Ammon's horn (tissue), 1 donor: ENCODE measurements around the gene CHMP3.
"Not testable (repeated sequence)": the region's sequence is repeated elsewhere in the genome, so short reads cannot be mapped to it uniquely, and the experiment has no call there.

Experiments used
- DNase-seq: peaks from one replicate; pipeline ENCODE4 v3.0.0-alpha.2; 2016; ENCODE audit warnings: low spot score

Gene CHMP3

DNA sequence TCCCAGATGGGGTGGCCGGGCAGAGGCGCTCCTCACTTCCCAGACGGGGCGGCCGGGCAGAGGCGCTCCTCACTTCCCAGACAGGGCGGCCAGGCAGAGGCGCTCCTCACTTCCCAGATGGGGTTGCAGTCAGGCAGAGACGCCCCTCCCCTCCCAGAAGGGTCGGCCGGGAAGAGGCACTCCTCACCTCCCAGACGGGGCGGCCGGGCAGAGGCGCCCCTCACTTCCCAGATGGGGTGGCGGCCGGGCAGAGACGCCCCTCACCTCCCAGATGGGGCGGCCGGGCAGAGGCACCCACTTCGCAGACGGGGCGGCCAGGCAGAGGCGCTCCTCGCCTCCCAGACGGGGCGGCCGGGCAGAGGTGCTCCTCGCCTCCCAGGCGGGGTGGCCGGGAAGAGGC is 13.8 kb downstream of the CHMP3 start:
- DNase-seq = not testable (repeated sequence)

DNA sequence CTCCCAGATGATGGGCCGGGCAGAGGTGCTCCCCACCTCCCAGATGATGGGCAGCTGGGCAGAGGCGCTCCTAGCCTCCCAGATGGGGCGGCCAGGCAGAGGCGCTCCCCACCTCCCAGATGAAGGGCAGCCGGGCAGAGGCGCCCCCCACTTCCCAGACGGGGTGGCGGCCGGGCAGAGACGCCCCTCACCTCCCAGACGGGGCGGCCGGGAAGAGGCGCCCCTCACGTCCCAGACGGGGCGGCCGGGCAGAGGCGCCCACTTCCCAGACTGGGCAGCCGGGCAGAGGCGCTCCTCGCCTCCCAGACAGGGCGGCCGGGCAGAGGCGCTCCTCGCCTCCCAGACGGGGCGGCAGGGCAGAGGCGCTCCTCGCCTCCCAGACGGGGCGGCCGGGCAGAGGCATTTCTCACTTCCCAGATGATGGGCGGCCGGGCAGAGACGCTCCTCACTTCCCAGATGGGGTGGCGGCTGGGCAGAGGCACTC is 14.3 kb downstream of the CHMP3 start:
- not testable (repeated sequence) for DNase-seq

DNA sequence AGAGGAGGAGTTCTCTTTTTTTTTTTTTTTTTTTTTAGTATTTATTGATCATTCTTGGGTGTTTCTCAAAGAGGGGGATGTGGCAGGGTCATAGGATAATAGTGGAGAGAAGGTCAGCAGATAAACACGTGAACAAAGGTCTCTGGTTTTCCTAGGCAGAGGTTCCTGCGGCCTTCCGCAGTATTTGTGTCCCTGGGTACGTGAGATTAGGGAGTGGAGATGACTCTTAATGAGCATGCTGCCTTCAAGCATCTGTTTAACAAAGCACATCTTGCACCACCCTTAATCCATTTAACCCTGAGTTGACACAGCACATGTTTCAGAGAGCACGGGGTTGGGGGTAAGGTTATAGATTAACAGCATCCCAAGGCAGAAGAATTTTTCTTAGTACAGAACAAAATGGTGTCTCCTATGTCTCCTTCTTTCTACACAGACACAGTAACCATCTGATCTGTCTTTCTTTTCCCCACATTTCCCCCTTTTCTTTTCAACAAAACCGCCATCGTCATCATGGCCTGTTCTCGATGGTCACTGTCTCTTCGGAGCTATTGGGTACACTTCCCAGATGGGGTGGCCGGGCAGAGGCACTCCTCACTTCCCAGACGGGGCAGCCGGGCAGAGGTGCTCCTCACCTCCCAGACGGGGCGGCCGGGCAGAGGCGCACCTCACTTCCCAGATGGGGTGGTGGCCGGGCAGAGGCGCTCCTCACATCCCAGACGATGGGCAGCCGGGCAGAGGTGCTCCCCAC is 14.9 kb downstream of the CHMP3 start:
- DNase-seq = not testable (repeated sequence)

GRCh38 chr2:86545296-86545924 is 17.8 kb downstream of the CHMP3 start:
- not testable (repeated sequence) for DNase-seq

DNA sequence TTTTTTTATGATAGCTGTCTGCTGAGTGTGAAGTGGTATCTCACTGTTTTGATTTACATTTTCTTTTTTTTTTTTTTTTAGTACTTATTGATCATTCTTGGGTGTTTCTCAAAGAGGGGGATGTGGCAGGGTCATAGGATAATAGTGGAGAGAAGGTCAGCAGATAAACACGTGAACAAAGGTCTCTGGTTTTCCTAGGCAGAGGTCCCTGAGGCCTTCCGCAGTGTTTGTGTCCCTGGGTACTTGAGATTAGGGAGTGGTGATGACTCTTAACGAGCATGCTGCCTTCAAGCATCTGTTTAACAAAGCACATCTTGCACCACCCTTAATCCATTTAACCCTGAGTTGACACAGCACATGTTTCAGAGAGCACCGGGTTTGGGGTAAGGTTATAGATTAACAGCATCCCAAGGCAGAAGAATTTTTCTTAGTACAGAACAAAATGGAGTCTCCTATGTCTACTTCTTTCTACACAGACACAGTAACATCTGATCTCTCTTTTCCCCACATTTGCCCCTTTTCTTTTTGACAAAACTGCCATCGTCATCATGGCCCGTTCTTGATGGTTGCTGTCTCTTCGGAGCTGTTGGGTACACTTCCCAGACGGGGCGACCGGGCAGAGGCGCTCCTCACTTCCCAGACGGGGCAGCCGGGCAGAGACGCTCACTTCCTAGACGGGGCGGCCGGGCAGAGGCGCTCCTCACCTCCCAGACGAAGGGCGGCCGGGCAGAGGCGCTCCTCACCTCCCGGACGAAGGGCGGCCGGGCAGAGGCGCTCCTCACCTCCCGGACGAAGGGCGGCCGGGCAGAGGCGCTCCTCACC is 18.8 kb downstream of the CHMP3 start:
- not testable (repeated sequence) for DNase-seq

- DNase-seq = no peak
Observed at GRCh38 chr2:86543793-86544192, 19.4 kb downstream of the CHMP3 start.

- no peak for DNase-seq
Observed at GRCh38 chr2:86543335-86543734, 19.9 kb downstream of the CHMP3 start.

DNA sequence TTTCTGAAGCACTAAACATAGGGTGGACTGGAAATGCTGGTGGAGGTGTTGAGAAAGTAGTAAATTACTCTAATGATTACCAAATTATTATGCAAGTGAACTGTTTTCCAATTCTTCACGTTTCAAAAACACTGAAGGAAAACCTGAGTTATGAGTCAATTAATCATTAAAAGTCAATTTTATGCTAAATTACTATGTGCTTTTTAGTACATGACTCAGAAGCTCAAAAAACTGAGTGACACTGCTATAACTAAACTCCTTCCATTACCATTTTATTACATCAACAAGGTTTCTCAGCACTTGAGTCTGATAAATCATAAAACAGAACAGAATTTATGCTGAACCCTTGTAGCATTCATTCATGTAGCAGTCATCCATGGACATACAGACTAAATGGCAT is 20.4 kb downstream of the CHMP3 start:
- DNase-seq = no peak

GRCh38 chr2:86541334-86541733 is 21.9 kb downstream of the CHMP3 start:
- DNase-seq = no peak

DNA sequence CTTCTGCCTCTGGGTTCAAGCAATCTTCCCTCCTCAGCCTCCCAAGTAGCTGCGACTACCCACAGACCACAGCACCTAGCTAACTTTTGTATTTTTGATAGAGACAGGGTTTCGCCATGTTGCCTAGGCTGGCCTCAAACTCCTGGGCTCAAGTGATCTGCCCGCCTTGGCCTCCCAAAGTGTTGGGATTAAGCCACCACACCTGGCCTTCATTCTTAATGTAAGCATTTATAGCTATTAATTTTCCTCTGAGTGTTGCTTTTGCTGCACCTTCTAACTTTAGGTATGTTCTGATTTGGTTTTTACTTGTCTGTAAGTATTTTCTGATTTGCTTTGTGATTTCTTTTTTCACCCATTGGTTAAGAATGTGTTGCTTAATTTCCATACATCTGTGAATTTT is 29.7 kb downstream of the CHMP3 start:
- no peak for DNase-seq

DNA sequence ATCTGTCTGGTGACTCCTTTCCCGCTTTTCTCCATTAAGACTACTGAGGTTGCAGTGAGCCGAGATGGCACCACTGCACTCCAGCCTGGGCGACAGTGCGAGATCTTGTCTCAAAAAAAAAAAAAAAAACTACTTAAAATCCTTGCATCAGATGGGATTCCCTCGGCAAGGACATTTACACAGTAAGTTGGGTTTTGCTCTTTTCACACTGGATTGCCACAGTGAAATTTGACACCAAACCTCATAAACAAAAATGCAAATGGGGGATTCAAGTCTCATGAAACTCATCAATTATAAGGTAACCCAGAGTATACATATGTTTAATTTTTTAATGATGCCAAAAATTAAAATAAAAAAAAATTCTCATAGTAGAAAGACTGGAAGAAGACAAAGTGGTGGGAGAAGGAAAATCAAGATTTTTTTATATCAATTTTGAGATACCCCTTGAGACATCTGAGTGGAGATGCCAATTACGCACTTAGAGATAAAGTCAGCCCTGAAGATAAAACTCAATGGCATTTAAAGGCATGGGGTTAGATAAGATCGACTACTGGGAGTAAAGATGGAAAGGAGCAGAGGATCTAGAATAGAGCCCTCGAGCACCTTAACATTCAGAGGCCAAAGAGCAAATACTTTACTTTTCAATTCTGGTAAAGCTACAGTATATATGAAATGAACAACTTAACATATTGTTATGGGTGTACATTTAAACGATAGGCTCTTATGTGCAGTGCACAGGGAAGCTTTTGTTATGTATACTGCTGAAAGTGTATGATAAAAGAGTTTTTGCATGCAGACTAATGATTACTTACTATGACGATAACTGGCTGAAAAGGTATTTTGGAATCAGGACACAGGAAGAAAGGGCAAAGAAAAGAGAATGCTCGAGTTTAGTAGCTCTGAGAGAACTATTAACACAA is 37.6 kb downstream of the CHMP3 start:
- no peak for DNase-seq

DNA sequence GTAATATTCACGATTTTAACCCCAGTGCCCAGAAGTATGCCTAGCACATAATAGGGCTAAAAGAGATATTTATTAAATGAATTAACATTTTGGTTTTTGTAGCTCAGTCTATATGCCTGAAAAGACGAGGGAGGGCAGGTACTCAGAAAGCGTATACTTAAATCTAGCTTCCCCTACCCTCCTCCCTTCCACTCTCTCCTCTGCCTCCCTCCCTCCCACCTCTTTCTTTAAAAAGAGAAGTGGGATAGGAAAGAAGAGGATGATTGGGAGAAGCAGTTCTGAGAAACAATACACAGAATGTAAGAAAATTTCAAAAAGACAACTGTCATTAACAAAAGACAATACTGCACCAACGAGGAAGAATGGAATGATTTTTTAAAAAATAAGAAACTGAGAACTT is 39.8 kb downstream of the CHMP3 start:
- DNase-seq = no peak

- DNase-seq = no peak
Observed at GRCh38 chr2:86522711-86523110, 40.5 kb downstream of the CHMP3 start.

- no peak for DNase-seq
Observed at GRCh38 chr2:86521922-86522321, 41.3 kb downstream of the CHMP3 start.

DNA sequence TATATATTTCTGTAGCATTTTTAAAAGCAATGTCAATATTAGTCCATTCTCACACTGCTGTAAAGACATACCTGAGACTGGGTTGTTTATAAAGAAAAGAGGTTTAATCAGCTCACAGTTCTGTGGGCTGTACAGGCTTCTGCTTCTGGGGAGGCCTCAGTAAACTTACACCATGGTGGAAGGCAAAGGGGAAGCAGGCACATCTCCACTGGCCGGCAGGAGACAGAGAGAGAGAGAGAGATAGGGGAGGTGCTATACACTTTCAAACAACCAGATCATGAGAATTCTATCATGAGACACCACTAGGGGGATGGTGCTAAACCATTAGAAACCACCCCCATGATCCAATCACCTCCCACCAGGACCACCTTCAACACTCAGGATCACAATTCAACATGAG is 43.1 kb downstream of the CHMP3 start:
- DNase-seq = no peak

- DNase-seq = no peak
Observed at GRCh38 chr2:86519349-86519748, 43.9 kb downstream of the CHMP3 start.

- DNase-seq = peak; percentile 78
Observed at GRCh38 chr2:86518481-86518880, 44.8 kb downstream of the CHMP3 start.

DNA sequence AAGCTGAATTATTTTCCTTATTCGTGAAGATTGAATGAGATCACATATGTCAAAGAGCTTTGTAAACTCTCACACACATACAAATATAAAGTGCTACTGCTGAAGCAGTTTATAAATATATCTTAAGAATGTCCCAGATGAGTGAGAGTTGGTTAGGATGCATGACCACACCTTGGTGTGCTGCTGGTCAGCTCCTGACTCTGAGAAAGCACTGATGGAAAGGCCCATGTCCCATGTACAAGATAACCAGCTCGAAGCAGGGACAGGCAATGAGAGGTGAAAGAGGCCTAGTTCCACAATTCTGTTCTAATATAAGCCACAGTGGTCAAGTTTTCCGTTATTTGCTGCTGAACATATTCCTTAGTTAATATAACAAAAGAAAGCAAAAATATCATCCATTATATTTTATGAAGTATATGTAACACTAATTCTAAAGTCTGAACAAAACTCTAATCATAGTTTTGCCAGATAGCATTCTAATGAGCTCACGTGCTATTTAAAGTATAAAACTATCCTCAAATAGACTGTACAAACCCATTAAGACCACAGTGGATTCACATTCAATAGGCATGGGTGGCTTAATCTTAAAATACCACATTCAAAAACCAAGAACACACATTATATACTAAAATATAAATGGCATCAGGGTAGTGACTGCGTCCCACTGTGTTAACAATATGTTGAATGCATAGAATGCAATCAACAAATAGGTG is 49.1 kb downstream of the CHMP3 start:
- DNase-seq = no peak

DNA sequence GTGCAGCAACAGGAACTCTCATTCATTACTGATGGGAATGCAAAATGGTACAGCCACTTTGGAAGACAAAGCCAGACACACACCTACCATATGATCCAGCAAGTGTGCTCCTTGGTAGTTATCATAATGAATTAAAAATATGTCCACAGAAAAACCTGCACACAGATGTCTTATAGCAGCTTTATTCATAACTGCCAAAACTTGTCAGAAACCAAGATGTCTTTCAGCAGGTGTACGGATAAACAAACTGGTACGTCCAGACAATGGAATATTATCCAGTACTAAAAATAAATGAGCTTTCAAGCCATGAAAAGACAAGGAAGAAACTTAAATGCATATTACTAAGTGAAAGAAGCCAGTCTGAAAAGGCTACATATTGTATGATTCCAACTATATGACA is 50.4 kb downstream of the CHMP3 start:
- no peak for DNase-seq

- DNase-seq = no peak
Observed at GRCh38 chr2:86512034-86512433, 51.2 kb downstream of the CHMP3 start.

DNA sequence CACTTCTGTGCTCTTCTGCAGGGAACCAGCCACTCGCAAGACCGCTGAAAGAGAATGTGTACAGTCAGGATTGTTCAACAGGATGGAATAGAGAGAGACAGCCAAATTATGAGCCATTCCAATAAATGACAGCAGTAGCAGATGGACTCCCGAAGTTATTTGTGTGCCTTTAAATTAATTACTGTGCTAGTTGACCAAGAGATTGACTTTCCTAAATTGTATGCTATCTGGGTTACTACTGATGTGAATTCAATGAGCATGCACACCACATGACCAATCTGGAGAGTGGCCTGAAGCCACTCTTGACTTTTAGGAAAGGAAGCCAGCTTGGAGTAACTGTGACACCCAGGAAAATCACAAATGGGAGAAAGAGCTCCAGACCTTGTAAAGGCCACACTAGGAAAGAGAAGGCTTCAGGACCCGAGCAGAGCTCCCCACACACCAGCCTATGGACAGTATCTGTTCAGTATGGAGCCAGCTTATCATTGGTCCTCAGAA is 52.8 kb downstream of the CHMP3 start:
- no peak for DNase-seq
